Hippocampal formation (tissue), 2 donors: ENCODE results near the gene HMGXB3.

Source experiments
- DNase-seq, 2 donors: peaks; one replicate each; lab custom pipeline; 2025; lab: John Stamatoyannopoulos, UW

Gene HMGXB3

GRCh38 chr5:150000256-150000989, at the start of gene HMGXB3, which contains the start of gene TIGD6:
HMGXB3 (plus strand) TSS chr5:150000739; CDS start chr5:150004853, 4,114 bp downstream.
TIGD6 (minus strand) TSS chr5:150000654; CDS start chr5:149996348, 4,306 bp downstream.
- DNase-seq, result peak; percentile 84 to 92

- DNase-seq, result no peak
These were observed 49.3 kb upstream of the HMGXB3 start for GRCh38 chr5:149951138-149951749.

- no peak for DNase-seq
These were observed 47.0 kb upstream of the HMGXB3 start for GRCh38 chr5:149953436-149954121.

GRCh38 chr5:149954798-149955197, 45.7 kb upstream of the HMGXB3 start:
- DNase-seq, result no peak

- DNase-seq, result no peak
These were observed 43.9 kb upstream of the HMGXB3 start for GRCh38 chr5:149956685-149957084.

- DNase-seq, result no peak
These were observed 42.7 kb upstream of the HMGXB3 start for GRCh38 chr5:149957855-149958254.

- peak in 1 of 2 donors; percentile 31 for DNase-seq
These were observed 40.9 kb upstream of the HMGXB3 start for GRCh38 chr5:149959406-149960236.

- DNase-seq, result peak; percentile 98 to 100
These were observed 40.0 kb upstream of the HMGXB3 start, which contains the start of gene SLC26A2 for GRCh38 chr5:149960272-149961185. SLC26A2 (plus strand) TSS chr5:149960758; CDS start chr5:149977653, 16,895 bp downstream.

GRCh38 chr5:149961186-149961685, 39.3 kb upstream of the HMGXB3 start:
- DNase-seq, result no peak

GRCh38 chr5:149961957-149962409, 38.6 kb upstream of the HMGXB3 start:
- peak in 1 of 2 donors; percentile 40 for DNase-seq

GRCh38 chr5:149962601-149963300, 37.8 kb upstream of the HMGXB3 start:
- DNase-seq, result no peak

GRCh38 chr5:149963729-149964128, 36.8 kb upstream of the HMGXB3 start:
- no peak for DNase-seq

GRCh38 chr5:149966946-149967345, 33.6 kb upstream of the HMGXB3 start:
- DNase-seq, result no peak

GRCh38 chr5:149969181-149969930, 31.2 kb upstream of the HMGXB3 start:
- no peak for DNase-seq

- no peak for DNase-seq
These were observed 25.1 kb upstream of the HMGXB3 start for GRCh38 chr5:149975409-149975808.

GRCh38 chr5:149979896-149980295, 20.6 kb upstream of the HMGXB3 start:
- DNase-seq, result no peak

- no peak for DNase-seq
These were observed 19.3 kb upstream of the HMGXB3 start for GRCh38 chr5:149981206-149981605.

- no peak for DNase-seq
These were observed 18.0 kb upstream of the HMGXB3 start for GRCh38 chr5:149982505-149982904.

GRCh38 chr5:149988126-149988525, 12.4 kb upstream of the HMGXB3 start:
- no peak for DNase-seq
